HepG2 (cell line): ENCODE results near the gene GALNT1. TPM values are rescaled to one million over a fixed set of nuclear protein-coding genes. Genes with fewer than 3 reads are reported as not detected.

Experiments used
- ATAC-seq: fragments of 200-7000 bp; cut with Tn5 transposase; 3 replicates; pipeline ENCODE4 v1.9.1; 2020; ENCODE audit warnings: mild to moderate bottlenecking, moderate library complexity
- BruUV-seq: library from RNA; stranded (reverse); fragments of 400-500 nt; replicated peaks from 2 replicates; lab custom pipeline; 2021; lab: Mats Ljungman, UMichigan
- CTCF ChIA-PET: fragments of 300-600 bp; formaldehyde crosslinking; extraction: SDS; loops from one replicate; lab custom pipeline; 2021; ENCODE audit warnings: low total read pairs, inconsistent platforms, low intra/inter-chr PET ratio; lab: Yijun Ruan, JAX
- POLR2A ChIA-PET: fragments of 350-600 bp; sonication (Branson Sonifier 250); formaldehyde crosslinking; loops from one replicate; lab custom pipeline; 2020; ENCODE audit warnings: antibody characterized with exemption, inconsistent platforms; lab: Yijun Ruan, JAX
- DNase-seq: peaks from one replicate; pipeline ENCODE4 v3.0.0-alpha.2; 2015; ENCODE audit warnings: low spot score
- FAIRE-seq: peaks from 3 replicates; lab custom pipeline; 2011; peaks lifted over from hg19 to GRCh38; lab: Jason Lieb, UNC
- H2AFZ ChIP-seq: one replicate; pipeline ENCODE4 v1.6.1; 2011; ENCODE audit warnings: low read length, inconsistent platforms
- H3K27ac ChIP-seq: fragments of 300-600 bp; 3 replicates; pipeline ENCODE4 v1.8.0; 2011; ENCODE audit warnings: mixed run types, mild to moderate bottlenecking, mixed read lengths, low read length, inconsistent platforms; ENCODE audit not compliant: insufficient read depth; ENCODE audit errors: extremely low read length
- H3K27me3 ChIP-seq, 2 experiments: fragments of 200-600 bp in 1 of 2; 2 replicates in 1 of 2; 3 replicates in 1 of 2; pipeline versions ENCODE4 v1.6.0 to v1.8.0; 2011; ENCODE audit warnings: low read length in 2 of 2, mild to moderate bottlenecking in 2 of 2, moderate library complexity in 2 of 2, inconsistent platforms in 1 of 2; ENCODE audit not compliant: insufficient read depth in 2 of 2, control insufficient read depth in 1 of 2
- H3K36me3 ChIP-seq, 2 experiments: fragments of 200-600 bp in 1 of 2; replicated peaks in 1 of 2; 2 replicates in 1 of 2; 3 replicates in 1 of 2; pipeline versions ENCODE4 v1.5.1 to v1.8.0; 2011; ENCODE audit warnings: low read length in 2 of 2, inconsistent platforms in 1 of 2; ENCODE audit not compliant: insufficient read depth in 2 of 2, control insufficient read depth in 1 of 2
- H3K4me1 ChIP-seq: 2 replicates; pipeline ENCODE4 v1.5.1; 2012; ENCODE audit warnings: low read length, inconsistent platforms; ENCODE audit not compliant: insufficient read depth
- H3K4me2 ChIP-seq: 2 replicates; pipeline ENCODE4 v1.6.0; 2011; ENCODE audit warnings: low read depth, low read length, inconsistent platforms
- H3K4me3 ChIP-seq, 3 experiments: fragments of 200-600 bp in 1 of 3; sonication (generic), shearing (Covaris generic) in 1 of 3; replicated peaks in 1 of 3; 2 replicates each; pipeline ENCODE4 v1.5.1; 2011 to 2016; ENCODE audit warnings: low read length in 3 of 3, inconsistent platforms in 2 of 3, low read depth in 2 of 3, mild to moderate bottlenecking in 2 of 3, control low read depth in 1 of 3, mixed read lengths in 1 of 3; ENCODE audit not compliant: insufficient read depth in 1 of 3
- H3K79me2 ChIP-seq: one replicate; pipeline ENCODE4 v1.6.1; 2011; ENCODE audit warnings: low read length, inconsistent platforms; ENCODE audit not compliant: insufficient read depth
- H3K9ac ChIP-seq: 2 replicates; pipeline ENCODE4 v1.6.0; 2011; ENCODE audit warnings: mild to moderate bottlenecking, low read depth, low read length, inconsistent platforms; ENCODE audit not compliant: insufficient read depth
- H3K9me3 ChIP-seq: 2 replicates; pipeline ENCODE4 v1.5.1; 2012; ENCODE audit warnings: mild to moderate bottlenecking, low read length
- H4K20me1 ChIP-seq: 2 replicates; pipeline ENCODE4 v1.6.0; 2011; ENCODE audit warnings: inconsistent platforms, mild to moderate bottlenecking, low read length, moderate library complexity; ENCODE audit not compliant: insufficient read depth
- HOXA5 ChIP-seq: sonication (generic); formaldehyde crosslinking; IDR thresholded peaks from 2 replicates; pipeline ENCODE4 v1.4.0; 2020; ENCODE audit warnings: missing genetic modification reagents
- KDM5B ChIP-seq: sonication (generic); formaldehyde crosslinking; IDR thresholded peaks from 2 replicates; pipeline ENCODE4 v1.4.0; 2020; ENCODE audit warnings: missing genetic modification reagents, mild to moderate bottlenecking, borderline replicate concordance
- RFXAP ChIP-seq: sonication (generic); formaldehyde crosslinking; IDR thresholded peaks from 2 replicates; pipeline ENCODE4 v1.4.0; 2020; ENCODE audit warnings: missing genetic modification reagents, borderline replicate concordance
- SMC3 ChIP-seq: IDR thresholded peaks from 2 replicates; pipeline ENCODE4 v1.6.1; 2011; ENCODE audit warnings: low read length, improper control_type of control experiment
- STAG1 ChIP-seq: sonication (generic); formaldehyde crosslinking; IDR thresholded peaks from 2 replicates; pipeline ENCODE4 v1.4.0; 2020; ENCODE audit warnings: missing genetic modification reagents
- TFAP4 ChIP-seq: sonication (generic); IDR thresholded peaks from 2 replicates; pipeline ENCODE4 v1.6.1; 2016; ENCODE audit warnings: low read depth, borderline replicate concordance
- ZBTB21 ChIP-seq: sonication (generic); formaldehyde crosslinking; IDR thresholded peaks from 2 replicates; pipeline ENCODE4 v1.4.0; 2020; ENCODE audit warnings: missing genetic modification reagents
- ZFP37 ChIP-seq: sonication (generic); formaldehyde crosslinking; IDR thresholded peaks from 2 replicates; pipeline ENCODE4 v1.4.0; 2020; ENCODE audit warnings: missing genetic modification reagents, borderline replicate concordance
- ZNF317 ChIP-seq: sonication (generic); formaldehyde crosslinking; IDR thresholded peaks from 2 replicates; pipeline ENCODE4 v1.5.0; 2020; ENCODE audit warnings: mild to moderate bottlenecking, missing genetic modification reagents
- ZNF432 ChIP-seq: sonication (generic); formaldehyde crosslinking; IDR thresholded peaks from 2 replicates; pipeline ENCODE4 v1.5.0; 2020; ENCODE audit warnings: missing genetic modification reagents, mild to moderate bottlenecking, borderline replicate concordance
- WGBS: methylation state at CpG from one replicate; pipeline ENCODE4 v1.1.6; 2017; ENCODE audit warnings: low lambda C conversion rate; 5-methylcytosine and 5-hydroxymethylcytosine counted together
- in situ Hi-C: cut with HindIII; loops from 2 replicates; pipeline ENCODE4 v1.10.0; 2017; ENCODE audit warnings: low pct_unique_long_range_greater_than_20kb; ENCODE audit not compliant: extremely low pct_ligation_motif_present
- intact Hi-C: fragments of 100-400 bp; cut with micrococcal nuclease; formaldehyde crosslinking; loops from one replicate; pipeline ENCODE4 v1.10.0; 2022; ENCODE audit not compliant: unreplicated experiment
- polyA plus RNA-seq, 8 experiments: library from polyadenylated mRNA; depleted of rRNA in 3 of 8; stranded (reverse) in 7 of 8; unstranded in 1 of 8; fragments of >200 nt; fragmentation: Illumina TruSeq in 4 of 8; extraction: Trizol in 4 of 8; gene quantifications; 2 replicates each; pipeline versions ENCODE4 v1.2.1 to v1.2.3, GENCODE V29; 2011 to 2016; ENCODE audit warnings: low read depth in 4 of 8, missing spikeins in 1 of 8, mixed read lengths in 1 of 8; ENCODE audit not compliant: insufficient read depth in 1 of 8
- total RNA-seq, 5 experiments: library from RNA; depleted of rRNA; stranded (reverse); fragments of >200 nt; fragmentation: Illumina TruSeq; extraction: Trizol; gene quantifications; 2 replicates each; pipeline ENCODE4 v1.2.3, GENCODE V29; 2016; ENCODE audit warnings: low read depth in 1 of 5
- TF ChIP-seq, protein P1 (sequence below): sonication (generic); formaldehyde crosslinking; IDR thresholded peaks from 2 replicates; pipeline ENCODE4 v1.5.0; 2020; ENCODE audit warnings: missing genetic modification reagents
- TF ChIP-seq, protein P2 (sequence below): sonication (generic); formaldehyde crosslinking; IDR thresholded peaks from 2 replicates; pipeline ENCODE4 v1.5.0; 2020; ENCODE audit warnings: mild to moderate bottlenecking, missing genetic modification reagents, moderate library complexity

GALNT1 gene
- total and polyA plus RNA-seq, 2 of the 13 experiments (the other 11 are each of a cell fraction or from before 2014, with no cell fraction given), result 41.1 to 100 TPM

GRCh38 chr18:35588122-35588521 is 6.6 kb downstream of the GALNT1 start:
- Histone ChIP-seq H2AFZ (no peak overlapping the region), H4K20me1 (peaks cover 8% of the 10 kb centered on the region), H3K4me2 (no peak overlapping the region), H3K79me2 (peaks cover 86% of the 10 kb centered on the region), H3K9me3 (peaks cover 9% of the 10 kb centered on the region; the same call in 1 of the 2 replicates), H3K27ac (no peak overlapping the region), H3K36me3 (no peaks in the 10 kb centered on the region), H3K4me1 (peaks cover 37% of the 10 kb centered on the region), H3K4me3 (no peak overlapping the region), H3K9ac (no peak overlapping the region), H3K27me3 (no peaks in the 10 kb centered on the region)
- FAIRE-seq, result no peak
- no peak for TF ChIP-seq RFXAP (CRISPR knock-in tag)
- TF ChIP-seq ZNF317, result peak; percentile 99
- WGBS, result 86% methylated on average over 4 of the region's 4 CpGs
- intact Hi-C loops, result no loop called here
- POLR2A ChIA-PET, result no interaction called here
- BruUV-seq, result no TSS peak
- no peak for DNase-seq
- in situ Hi-C loops, result no loop called here
- CTCF ChIA-PET, result no interaction called here
- ATAC-seq, result no peak

DNA sequence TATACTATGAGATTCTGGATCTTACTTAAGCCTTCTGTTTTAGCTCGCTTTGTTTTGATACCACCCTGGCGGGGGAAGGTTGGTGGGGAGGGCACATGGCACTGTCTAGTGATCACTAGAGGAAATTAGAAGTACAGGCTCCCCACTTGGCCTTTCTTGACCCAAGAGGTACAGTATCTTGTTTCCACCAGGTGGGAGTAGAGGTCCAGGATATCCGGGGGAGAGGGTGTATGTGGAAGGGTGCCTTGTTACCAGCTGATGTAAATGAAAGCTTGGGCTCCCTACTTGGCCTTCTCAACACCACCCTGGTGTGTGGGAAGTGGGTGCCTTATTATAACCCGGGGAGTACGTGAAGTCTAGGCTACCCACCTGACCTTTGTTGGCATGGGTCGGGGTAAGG is 7.5 kb downstream of the GALNT1 start:
- Histone ChIP-seq H3K4me1 (peaks cover 40% of the 10 kb centered on the region), H3K9ac (no peak overlapping the region), H3K27me3 (no peaks in the 10 kb centered on the region), H3K27ac (no peak overlapping the region), H3K36me3 (no peaks in the 10 kb centered on the region), H2AFZ (no peak overlapping the region), H3K79me2 (peaks cover 83% of the 10 kb centered on the region), H3K9me3 (peaks cover 9% of the 10 kb centered on the region; the same call in 1 of the 2 replicates), H3K4me2 (no peak overlapping the region), H3K4me3 (no peak overlapping the region), H4K20me1 (peaks cover 5% of the 10 kb centered on the region; the same call in 1 of the 2 replicates)
- CTCF ChIA-PET, result no interaction called here
- 96% methylated on average over 6 of the region's 6 CpGs for WGBS
- peak; percentile 78 for ATAC-seq
- intact Hi-C loops, result no loop called here
- DNase-seq, result peak; percentile 35
- no peak for FAIRE-seq
- POLR2A ChIA-PET, result no interaction called here
- BruUV-seq, result no TSS peak
- TF ChIP-seq ZFP37 (CRISPR knock-in tag) (no peak), SMC3 (peak; percentile 32; the same call in 1 of the 2 replicates), STAG1 (CRISPR knock-in tag) (peak; percentile 72), HOXA5 (CRISPR knock-in tag) (no peak), TFAP4 (peak; percentile 31; the same call in 1 of the 2 replicates), KDM5B (CRISPR knock-in tag) (no peak), ZBTB21 (no peak), ZNF432 (CRISPR knock-in tag) (no peak)
- TF ChIP-seq, protein P1, sequence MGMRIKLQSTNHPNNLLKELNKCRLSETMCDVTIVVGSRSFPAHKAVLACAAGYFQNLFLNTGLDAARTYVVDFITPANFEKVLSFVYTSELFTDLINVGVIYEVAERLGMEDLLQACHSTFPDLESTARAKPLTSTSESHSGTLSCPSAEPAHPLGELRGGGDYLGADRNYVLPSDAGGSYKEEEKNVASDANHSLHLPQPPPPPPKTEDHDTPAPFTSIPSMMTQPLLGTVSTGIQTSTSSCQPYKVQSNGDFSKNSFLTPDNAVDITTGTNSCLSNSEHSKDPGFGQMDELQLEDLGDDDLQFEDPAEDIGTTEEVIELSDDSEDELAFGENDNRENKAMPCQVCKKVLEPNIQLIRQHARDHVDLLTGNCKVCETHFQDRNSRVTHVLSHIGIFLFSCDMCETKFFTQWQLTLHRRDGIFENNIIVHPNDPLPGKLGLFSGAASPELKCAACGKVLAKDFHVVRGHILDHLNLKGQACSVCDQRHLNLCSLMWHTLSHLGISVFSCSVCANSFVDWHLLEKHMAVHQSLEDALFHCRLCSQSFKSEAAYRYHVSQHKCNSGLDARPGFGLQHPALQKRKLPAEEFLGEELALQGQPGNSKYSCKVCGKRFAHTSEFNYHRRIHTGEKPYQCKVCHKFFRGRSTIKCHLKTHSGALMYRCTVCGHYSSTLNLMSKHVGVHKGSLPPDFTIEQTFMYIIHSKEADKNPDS (CRISPR knock-in tag), result no peak
- TF ChIP-seq, protein P2, sequence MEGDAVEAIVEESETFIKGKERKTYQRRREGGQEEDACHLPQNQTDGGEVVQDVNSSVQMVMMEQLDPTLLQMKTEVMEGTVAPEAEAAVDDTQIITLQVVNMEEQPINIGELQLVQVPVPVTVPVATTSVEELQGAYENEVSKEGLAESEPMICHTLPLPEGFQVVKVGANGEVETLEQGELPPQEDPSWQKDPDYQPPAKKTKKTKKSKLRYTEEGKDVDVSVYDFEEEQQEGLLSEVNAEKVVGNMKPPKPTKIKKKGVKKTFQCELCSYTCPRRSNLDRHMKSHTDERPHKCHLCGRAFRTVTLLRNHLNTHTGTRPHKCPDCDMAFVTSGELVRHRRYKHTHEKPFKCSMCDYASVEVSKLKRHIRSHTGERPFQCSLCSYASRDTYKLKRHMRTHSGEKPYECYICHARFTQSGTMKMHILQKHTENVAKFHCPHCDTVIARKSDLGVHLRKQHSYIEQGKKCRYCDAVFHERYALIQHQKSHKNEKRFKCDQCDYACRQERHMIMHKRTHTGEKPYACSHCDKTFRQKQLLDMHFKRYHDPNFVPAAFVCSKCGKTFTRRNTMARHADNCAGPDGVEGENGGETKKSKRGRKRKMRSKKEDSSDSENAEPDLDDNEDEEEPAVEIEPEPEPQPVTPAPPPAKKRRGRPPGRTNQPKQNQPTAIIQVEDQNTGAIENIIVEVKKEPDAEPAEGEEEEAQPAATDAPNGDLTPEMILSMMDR (CRISPR knock-in tag), result peak; percentile 63
- TF ChIP-seq, all 625 proteins: peak for 4
- in situ Hi-C loops, result no loop called here
